Esophagus squamous epithelium (tissue), 5 donors: Measurements from ENCODE around the gene PBX2. TPM values are rescaled to one million over a fixed set of nuclear protein-coding genes. Genes with fewer than 3 reads are reported as not detected.
"Not testable (repeated sequence)": the region's sequence is repeated elsewhere in the genome, so short reads cannot be mapped to it uniquely, and the experiment has no call there.

ENCODE experiments used
- DNase-seq: peaks from one replicate; lab custom pipeline; 2025; lab: John Stamatoyannopoulos, UW
- H3K27ac ChIP-seq, 4 donors: fragments of 200-600 bp; sonication (generic); one replicate each; pipeline ENCODE4 v1.5.1; 2016 to 2019; ENCODE audit warnings: mild to moderate bottlenecking in 1 of 4
- H3K27me3 ChIP-seq, 4 donors: fragments of 200-600 bp; sonication (generic); 1 replicate in 3 of 4; 2 replicates in 1 of 4; pipeline versions ENCODE4 v1.5.1 to v1.6.0; 2017 to 2021; ENCODE audit warnings: antibody characterized with exemption in 1 of 4
- H3K36me3 ChIP-seq, 3 donors: fragments of 200-600 bp; sonication (generic); one replicate each; pipeline ENCODE4 v1.5.1; 2016 to 2019
- H3K4me1 ChIP-seq, 3 donors: fragments of 200-600 bp; sonication (generic); one replicate each; pipeline ENCODE4 v1.5.1; 2017 to 2019
- H3K4me3 ChIP-seq, 4 donors: fragments of 200-600 bp; sonication (generic); 1 replicate in 3 of 4; 2 replicates in 1 of 4; pipeline ENCODE4 v1.5.1; 2016 to 2019; ENCODE audit warnings: mild to moderate bottlenecking in 2 of 4, moderate library complexity in 1 of 4
- H3K9me3 ChIP-seq, 3 donors: fragments of 200-600 bp; sonication (generic); one replicate each; pipeline ENCODE4 v1.5.1; 2016 to 2019
- CTCF ChIP-seq, 6 experiments: fragments of 450-650 bp in 4 of 6; fragments of 200-600 bp in 2 of 6; sonication (generic) in 2 of 6; IDR thresholded peaks; one replicate each; pipeline ENCODE4 v1.5.1; 2016 to 2019; ENCODE audit warnings: antibody characterized with exemption in 6 of 6, mild to moderate bottlenecking in 4 of 6, moderate library complexity in 4 of 6
- POLR2A ChIP-seq, 4 donors: fragments of 450-650 bp; IDR thresholded peaks; one replicate each; pipeline ENCODE4 v1.6.1; 2017; ENCODE audit warnings: antibody characterized with exemption in 4 of 4, mild to moderate bottlenecking in 4 of 4, moderate library complexity in 3 of 4
- WGBS, 2 donors: methylation state at CpG; one replicate each; pipeline ENCODE4 v1.1.5; 2018; 5-methylcytosine and 5-hydroxymethylcytosine counted together
- intact Hi-C: fragments of 100-400 bp; cut with DNase I; formaldehyde crosslinking; loops from one replicate; pipeline ENCODE4 v1.15.0; 2022
- total RNA-seq, 4 donors: library from RNA; depleted of rRNA; stranded (reverse); fragments of >200 nt; gene quantifications; one replicate each; pipeline ENCODE4 v1.1.0, GENCODE V29; 2016
- donor health status: DM: yes; HTN: yes; CAD: no.

The PBX2 gene
- total RNA-seq, 4 donors from 2014 or later, result 27.1 to 40.2 (median 28.9) TPM

DNA sequence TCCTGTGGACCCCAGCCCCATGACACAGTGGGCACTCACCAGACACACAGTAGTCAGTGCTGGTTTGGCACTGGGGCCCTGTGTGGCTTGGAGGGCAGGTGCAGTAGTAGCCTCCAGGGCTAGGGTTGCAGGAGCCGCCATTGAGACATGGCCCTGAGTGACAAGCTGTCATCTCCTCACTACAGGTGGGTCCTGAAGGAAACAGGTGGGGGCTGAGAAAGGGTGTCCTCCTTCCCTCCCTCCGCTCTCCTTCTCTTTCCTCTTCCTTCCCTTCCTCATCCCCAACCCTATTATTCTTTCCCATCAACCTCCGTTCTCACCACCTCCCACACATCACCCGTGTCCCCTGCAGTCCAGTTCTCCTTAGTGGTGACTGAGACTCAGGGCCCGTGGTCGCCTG is 23.6 kb upstream of the PBX2 start:
- TF ChIP-seq CTCF (IDR thresholded peaks at IDR 0.05) (no peak), POLR2A (IDR thresholded peaks at IDR 0.05) (no peak)
- 83 to 84% methylated on average over 6 of the region's 6 CpGs for WGBS, 2 donors
- intact Hi-C loops, result no loop called here
- H3K9me3 ChIP-seq, result no peaks in the 10 kb centered on the region
- no peak overlapping the region for H3K4me3 ChIP-seq
- no peaks in the 10 kb centered on the region for H3K4me1 ChIP-seq
- H3K36me3 ChIP-seq, result no peaks in the 10 kb centered on the region
- no peak for DNase-seq
- no peak overlapping the region for H3K27ac ChIP-seq
- H3K27me3 ChIP-seq, result no peaks in the 10 kb centered on the region

- intact Hi-C loops, result no loop called here
- H3K4me1 ChIP-seq, result no peaks in the 10 kb centered on the region
- DNase-seq, result no peak
- no peaks in the 10 kb centered on the region for H3K9me3 ChIP-seq
- WGBS, 2 donors, result 72 to 74% methylated on average over 9 to 11 of the region's 12 CpGs
- no peak for TF ChIP-seq CTCF (IDR thresholded peaks at IDR 0.05)
- no peak for TF ChIP-seq POLR2A (IDR thresholded peaks at IDR 0.05)
- H3K4me3 ChIP-seq, result no peak overlapping the region
- H3K36me3 ChIP-seq, result no peaks in the 10 kb centered on the region
- no peaks in the 10 kb centered on the region for H3K27me3 ChIP-seq
- no peak overlapping the region for H3K27ac ChIP-seq
Measured at GRCh38 chr6:32212076-32212760, 22.2 kb upstream of the PBX2 start.

DNA sequence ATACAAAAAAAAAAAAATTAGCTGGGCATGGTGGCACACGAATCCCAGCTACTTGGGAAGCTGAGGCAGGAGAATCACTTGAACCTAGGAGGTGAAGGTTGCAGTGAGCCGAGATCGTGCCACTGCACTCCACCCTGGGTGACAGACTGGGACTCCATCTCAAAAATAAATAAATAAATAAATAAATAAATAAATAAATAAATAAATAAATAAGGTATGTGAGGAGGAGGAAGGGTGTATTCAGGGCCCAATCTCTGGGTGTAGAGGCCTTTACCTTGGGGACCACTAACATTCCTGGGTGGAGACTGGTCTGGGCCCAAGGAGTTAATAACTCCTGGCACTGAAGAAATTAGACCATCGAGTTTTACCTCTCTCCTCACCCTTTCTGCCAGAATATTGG is 21.4 kb upstream of the PBX2 start:
- H3K4me1 ChIP-seq, H3K9me3 ChIP-seq, DNase-seq, intact Hi-C loops, H3K4me3 ChIP-seq, H3K27me3 ChIP-seq, H3K27ac ChIP-seq, H3K36me3 ChIP-seq: not testable (repeated sequence)
- WGBS, 2 donors, result 77 to 88% methylated on average over 4 of the region's 4 CpGs

- TF ChIP-seq POLR2A (IDR thresholded peaks at IDR 0.05), result no peak
- no peak for TF ChIP-seq CTCF (IDR thresholded peaks at IDR 0.05)
- DNase-seq, result no peak
Measured at GRCh38 chr6:32210191-32210601, 20.2 kb upstream of the PBX2 start.

DNA sequence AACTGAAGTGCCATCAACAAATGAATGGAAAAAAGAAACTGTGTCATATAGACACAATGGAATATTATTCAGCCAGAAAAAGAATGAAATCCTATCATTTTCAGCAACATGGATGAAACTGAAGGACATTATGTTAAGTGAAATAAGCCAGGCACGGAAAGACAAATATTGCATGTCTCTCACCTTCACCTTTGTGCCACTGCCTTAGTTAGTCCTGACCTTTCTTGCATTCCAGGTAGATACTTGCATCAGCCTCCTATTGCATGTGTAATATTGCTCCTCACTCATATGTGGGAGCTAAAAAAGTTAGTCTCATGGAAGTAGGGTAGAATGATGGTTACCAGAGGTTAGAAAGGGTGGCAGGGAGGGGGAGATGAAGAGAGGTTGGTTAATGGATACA is 19.0 kb upstream of the PBX2 start:
- Histone ChIP-seq H3K9me3 (no peaks in the 10 kb centered on the region), H3K4me1 (no peaks in the 10 kb centered on the region), H3K27ac (no peak overlapping the region), H3K4me3 (no peak overlapping the region), H3K36me3 (peaks cover 0 to 2% (median 0%) of the 10 kb centered on the region in 3 donors), H3K27me3 (no peaks in the 10 kb centered on the region)
- 91 to 96% methylated on average over 1 of the region's 1 CpG for WGBS, 2 donors
- intact Hi-C loops, result no loop called here
- DNase-seq, result no peak
- TF ChIP-seq POLR2A (IDR thresholded peaks at IDR 0.05) (no peak), CTCF (IDR thresholded peaks at IDR 0.05) (no peak)

More at GRCh38 chr6:32210191-32210601, 20.2 kb upstream of the PBX2 start:
- 92 to 96% methylated on average over 4 to 5 of the region's 5 CpGs for WGBS, 2 donors
- Histone ChIP-seq H3K27me3 (no peaks in the 10 kb centered on the region), H3K9me3 (no peaks in the 10 kb centered on the region), H3K27ac (no peak overlapping the region), H3K4me1 (no peaks in the 10 kb centered on the region), H3K36me3 (no peaks in the 10 kb centered on the region), H3K4me3 (no peak overlapping the region)
- intact Hi-C loops, result no loop called here
